Measurements from ENCODE around the gene VWF.

VWF gene

DNA sequence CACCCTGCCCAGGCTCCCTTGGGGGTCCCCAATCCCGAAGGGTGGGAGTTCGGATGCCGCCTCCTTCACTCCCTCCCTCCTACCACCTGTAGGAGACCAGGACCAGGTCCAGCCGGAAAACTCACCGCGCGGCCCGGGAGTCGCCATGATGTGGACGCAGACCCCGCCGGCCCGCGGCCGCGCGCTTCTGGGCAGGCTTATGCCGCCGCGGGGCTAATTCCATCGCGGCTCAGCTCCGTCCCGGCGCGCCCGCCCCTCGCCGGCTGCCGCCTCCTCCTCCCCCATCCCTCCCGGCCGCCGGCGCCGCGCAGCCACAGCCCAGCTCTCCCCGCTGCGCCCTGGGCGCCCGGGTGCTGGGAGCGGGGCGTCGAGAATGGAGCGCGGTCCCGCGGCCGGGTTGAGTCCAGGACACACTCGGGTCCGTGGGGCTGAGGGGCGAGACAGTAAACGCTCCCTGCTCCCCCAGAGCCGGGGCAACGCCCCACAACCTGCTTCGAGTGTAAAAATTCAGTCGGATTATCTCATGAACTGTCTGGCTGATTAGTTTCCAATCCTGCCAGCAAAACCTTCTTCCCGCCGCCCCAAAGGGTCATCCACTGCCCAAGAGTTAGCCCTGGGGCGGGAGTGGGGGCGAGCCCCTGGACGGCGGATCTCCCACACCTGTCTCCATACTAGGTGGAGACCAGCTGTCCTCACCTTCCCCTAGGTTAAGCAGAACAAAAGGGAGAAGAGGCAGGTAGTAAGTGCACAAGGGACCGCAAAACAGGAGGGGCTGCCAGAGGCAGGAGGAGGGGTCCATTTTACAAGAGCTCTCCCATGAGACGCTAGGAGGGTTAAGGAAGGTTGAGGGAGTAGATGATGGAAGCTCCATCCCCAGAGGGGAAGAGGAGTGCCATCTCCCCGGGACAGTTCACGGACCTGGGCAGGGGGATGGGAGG lies 179.1 kb downstream of the VWF start, which contains the start of gene ANO2:
ANO2 (minus strand) TSS at position 189 of the 938 bp plus-strand sequence; CDS start at position 147, 42 bp downstream.
- no peak for FAIRE-seq

DNA sequence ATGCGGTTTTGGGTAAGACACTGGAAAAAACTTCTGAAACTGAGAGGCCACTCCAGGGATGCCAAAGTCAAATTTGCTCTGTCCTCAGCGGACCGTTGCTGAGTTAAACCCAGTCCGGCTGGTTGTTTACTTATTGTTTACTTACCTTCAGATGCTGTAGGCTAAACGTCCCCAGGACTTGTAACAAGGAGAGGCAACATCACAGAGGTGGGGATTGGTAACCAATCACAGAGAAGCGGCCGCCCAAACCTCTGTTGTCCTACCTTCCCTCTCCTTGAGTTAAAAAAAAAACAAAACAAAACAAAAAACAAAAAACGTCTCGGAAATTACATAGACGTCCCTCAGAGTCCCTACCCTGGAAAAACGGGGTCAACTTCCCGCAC lies 179.8 kb downstream of the VWF start:
- no peak for FAIRE-seq

DNA sequence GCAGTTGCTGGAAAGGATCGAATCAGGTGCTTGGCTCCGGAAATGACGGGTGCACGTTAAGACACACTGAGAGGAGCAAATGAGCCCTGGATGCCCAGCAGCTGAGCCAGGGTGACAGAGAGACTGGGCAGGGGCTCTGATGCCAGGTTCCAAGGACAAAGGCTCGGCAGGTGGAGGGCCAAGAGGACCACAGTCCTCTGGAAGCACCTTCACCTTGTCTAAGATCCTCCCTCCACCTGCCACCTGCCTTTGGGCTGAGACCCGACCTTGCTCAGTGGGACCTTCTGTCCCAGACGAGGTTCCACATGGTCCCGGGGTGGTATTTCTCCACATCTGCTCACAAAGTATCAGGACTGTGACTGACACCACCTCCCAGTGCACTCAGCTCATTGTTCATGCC lies 180.4 kb downstream of the VWF start:
- no peak for FAIRE-seq

DNA sequence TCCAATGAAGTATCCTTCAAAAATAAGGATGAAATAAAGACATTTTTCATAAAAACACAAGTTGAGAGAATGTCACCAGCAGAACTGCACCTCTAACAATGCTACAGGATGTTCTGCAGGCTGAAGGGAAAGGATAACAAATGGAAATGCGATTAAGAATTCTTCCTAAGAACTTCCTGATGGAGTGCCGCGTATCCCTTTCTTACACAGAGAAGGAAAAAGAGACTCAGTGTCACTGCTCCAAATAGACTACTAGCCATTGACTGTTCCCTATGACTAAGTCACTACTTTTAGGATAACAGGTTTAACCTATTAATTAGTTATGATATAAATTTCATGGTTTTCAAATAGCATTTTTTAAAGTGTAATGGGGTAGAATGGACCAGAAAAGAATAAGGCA lies 182.6 kb downstream of the VWF start:
- FAIRE-seq: no peak

DNA sequence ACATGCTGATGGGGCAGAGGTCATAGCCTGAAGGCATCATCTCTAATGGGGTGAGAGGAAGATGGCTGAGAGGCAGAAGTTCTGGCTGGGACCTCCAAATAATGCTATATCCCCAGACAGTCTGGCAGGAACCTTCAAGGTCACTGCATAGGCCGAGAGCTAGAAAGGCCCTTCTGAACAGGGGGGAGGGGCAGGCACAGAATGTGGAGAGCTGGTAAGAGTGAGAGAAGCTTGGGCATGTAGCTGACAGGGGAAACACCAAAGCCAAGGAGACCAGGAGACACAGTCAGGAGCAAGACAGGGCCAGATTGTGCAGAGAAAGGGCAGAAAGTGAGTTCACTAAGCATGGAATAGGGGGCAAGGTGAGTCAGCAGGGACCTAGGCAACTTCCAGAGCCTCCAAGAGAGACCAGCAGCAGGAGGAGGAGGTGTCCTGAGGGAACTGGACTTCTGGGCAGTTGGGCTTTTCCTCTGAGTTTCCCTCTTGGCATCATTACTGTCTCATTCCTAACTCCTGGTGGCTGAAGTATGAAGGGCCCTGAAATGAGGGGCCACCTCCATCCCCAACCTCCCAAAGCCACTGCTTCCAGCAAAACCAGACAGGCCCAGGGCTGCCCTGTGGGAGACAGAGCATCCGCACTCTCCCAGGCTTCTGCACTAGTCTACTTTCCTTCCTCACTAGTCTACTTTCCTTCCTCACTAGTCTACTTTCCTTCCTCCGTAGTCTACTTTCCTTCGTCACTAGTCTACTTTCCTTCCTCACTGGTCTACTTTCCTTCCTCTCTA lies 196.5 kb downstream of the VWF start:
- no peak for FAIRE-seq

DNA sequence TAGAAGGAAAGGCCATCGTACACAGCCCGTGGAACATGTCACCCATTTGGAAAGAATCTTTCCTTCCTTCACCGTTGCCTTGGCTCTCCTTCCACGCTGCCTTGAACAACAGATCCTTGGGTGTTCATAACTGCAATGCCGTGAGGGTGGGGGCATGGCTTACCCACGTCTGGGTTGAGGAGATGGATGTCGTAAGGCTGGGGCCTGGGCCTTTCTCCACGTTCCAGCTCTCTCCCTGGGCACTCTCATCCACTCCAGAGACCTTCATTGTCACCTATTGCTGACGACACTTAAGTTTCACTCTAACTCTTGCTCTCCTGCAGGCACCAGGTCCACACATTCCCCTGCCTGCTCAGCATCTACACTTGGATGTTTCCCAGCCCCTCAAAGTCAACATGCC lies 198.8 kb downstream of the VWF start:
- FAIRE-seq: no peak

DNA sequence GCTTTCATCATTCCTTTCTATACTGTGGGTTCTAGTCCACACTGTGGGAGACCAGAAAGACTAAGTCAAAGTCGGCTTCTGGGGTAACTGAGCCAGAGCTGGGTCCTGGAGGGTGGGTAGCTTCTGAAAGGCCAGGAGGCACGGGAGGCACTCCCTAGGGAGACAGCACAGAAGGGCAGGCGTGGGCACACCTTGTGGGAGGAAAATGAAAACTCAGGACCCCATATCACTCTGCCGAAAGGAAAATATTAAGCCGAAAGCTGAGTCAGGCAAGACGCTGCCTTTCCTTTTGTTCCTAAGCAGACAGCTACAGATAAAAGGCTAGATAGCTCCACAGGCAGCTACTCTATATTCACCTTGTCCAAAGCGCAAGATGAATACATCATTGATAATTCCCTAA lies 200.1 kb downstream of the VWF start:
- no peak for FAIRE-seq

DNA sequence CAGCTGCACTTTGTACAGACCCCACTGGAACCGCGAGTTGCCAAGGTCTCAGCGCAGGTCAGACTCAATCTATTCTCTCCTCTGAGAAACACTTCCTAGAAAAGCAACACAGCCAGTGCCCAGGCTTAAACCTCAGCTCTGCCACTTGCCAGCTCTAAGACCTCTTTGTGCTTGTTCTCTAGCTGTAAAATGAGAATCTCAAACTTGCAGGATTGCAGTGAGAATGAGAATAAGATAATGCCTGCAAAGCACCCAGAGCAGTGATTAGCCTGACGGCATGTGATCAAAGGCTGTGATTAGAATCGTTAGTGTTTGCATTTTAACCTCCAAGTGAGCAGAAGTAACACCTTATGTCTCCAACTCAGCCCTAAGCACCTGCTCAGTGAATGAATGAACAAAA lies 200.7 kb downstream of the VWF start:
- no peak for FAIRE-seq

DNA sequence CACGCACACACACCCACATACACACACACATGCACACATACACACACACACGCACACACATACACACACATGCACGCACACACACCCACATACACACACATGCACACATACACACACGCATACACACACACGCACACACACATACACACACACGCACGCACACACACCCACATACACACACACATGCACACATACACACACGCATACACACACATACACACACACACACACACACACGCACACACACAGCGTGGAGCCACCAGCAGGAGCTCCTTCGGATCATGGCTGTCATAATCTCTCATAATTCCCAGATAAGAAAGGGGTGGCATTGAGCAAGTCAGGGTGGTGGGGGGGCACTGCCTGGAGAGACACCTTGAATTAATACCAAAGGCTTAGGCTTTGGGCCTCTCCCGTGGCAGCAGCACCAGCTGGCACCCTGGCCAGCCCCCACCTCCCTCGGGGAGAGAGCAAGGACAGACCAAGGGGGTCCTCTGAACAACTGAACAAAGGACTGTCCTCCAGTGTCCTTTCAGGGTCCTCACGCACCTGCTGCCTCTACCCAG lies 201.3 kb downstream of the VWF start:
- FAIRE-seq: no peak

DNA sequence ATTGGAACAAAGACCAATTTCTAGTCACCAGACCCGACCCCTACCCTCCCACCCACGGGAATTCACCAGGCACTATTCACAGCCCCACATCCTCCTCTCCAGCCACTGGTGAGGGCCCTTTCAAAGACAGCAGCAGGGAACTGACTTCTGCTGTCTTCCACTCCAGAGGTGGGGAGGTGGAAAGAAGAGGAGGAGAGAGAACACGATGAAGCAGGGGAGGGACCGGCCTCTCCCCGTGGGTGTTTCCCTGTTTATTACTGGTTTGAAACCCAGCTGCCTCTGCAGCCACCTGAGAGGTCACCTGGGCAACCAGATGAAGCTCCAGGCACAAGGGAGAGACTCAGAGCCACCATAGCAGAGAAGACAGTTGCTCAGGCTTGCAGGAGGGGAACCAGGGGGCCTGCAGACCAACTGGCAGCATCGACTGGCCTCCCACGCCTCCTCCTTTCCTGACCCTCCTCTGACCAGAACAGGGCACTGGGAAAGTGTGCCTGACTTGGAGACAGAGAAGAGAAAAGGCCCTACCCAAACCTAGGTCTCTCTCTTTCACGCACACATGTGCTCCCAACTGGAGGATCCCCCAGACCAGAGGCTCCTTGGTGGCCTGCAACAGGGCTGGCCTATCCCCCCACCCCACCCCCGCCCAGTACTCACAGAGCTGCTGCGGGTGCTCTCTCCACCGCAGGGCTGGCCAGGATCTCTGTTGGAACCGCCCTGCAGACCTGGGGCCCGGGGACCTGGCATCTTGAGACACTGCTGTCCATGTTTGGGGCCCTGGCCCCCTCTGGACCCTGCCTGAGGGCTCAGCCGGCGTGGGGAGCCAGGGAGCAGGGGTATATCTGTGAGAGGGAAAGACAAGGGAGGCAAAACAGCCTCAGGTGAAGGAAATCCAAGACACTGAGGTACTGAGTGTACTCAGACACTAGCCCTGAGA lies 202.2 kb downstream of the VWF start:
- FAIRE-seq: no peak

DNA sequence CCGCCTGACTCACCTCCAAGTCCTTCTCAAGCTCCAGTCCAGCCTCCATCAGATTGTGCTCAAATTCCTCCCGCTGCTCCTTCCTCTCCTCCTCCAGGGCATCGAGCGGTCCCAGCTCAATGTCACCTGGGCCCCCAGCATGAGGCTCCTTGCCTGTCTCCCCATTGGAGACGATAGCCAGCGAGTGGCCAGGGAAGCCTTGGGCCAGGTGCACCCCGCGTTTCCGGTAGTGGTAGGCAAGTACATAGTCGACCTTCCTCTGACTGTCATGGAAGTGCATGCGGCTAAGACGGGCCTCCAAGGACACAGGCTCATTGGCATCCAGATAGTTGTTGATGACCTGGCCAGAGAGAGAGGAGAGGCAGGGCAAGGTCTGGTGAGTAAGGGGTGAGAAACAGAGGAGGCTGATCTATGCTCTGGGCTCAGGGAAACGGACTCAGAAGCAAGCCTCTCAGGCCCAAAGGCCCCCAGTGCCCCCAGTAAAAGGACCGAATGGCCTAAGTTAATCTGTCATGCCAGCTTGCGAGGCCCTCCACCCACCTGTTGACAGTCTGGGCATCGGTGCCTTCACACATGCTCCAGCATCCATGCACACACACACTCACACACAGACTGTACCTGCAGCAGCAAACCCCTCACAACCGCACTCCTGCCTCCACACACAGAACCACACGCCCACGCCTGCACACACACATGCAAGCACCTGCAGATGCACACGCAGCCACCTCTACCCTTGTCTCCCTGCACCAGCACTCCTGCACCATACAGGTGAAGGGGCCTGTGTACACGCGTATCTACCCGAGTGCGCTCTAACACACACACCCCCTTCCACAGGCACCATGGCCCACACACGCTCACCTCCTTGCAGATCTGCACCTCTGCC lies 203.2 kb downstream of the VWF start:
- no peak for FAIRE-seq

DNA sequence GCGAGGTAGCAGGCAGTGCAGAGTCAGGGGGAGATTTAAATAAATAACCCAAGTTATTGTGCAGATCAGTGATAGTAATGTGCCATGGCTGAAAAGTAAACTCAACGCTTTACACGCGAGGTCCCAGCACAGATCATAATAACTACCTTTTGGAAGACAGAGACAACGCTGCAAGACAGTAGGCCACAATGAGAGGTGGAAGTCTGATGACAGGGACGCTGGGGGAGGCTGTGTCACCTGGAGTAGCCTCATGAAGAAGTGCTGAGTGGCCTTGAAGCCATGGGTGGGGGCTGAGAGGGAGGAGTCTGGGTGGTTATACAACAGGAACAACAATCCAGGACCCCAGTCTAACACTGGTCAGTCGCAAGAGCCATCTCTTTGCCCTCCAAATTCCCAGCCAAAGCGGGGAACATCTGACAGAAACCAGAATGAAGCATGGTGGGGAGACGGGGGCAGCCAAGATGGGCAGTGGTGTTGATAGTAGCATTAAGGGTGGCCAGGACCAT lies 207.6 kb downstream of the VWF start:
- FAIRE-seq: no peak

DNA sequence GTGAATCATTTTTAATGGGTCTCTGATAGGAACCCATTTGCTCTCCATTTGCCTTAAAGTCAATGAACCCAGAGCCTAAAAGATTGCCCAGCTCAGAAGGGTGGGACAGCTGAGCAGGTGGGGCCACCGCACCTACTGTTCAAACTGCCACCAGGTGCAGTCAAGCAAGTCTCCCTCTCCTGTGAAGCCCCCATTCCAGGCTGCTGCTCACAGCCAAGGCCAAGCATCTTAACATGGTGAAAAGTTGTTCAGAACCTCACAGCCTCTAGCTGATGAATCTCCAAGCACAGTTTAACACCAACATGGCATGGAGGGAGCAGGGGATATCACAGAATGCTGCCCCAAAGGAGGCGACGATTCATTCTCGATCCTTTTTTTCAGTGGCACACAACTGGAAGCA lies 209.0 kb downstream of the VWF start:
- FAIRE-seq: no peak

DNA sequence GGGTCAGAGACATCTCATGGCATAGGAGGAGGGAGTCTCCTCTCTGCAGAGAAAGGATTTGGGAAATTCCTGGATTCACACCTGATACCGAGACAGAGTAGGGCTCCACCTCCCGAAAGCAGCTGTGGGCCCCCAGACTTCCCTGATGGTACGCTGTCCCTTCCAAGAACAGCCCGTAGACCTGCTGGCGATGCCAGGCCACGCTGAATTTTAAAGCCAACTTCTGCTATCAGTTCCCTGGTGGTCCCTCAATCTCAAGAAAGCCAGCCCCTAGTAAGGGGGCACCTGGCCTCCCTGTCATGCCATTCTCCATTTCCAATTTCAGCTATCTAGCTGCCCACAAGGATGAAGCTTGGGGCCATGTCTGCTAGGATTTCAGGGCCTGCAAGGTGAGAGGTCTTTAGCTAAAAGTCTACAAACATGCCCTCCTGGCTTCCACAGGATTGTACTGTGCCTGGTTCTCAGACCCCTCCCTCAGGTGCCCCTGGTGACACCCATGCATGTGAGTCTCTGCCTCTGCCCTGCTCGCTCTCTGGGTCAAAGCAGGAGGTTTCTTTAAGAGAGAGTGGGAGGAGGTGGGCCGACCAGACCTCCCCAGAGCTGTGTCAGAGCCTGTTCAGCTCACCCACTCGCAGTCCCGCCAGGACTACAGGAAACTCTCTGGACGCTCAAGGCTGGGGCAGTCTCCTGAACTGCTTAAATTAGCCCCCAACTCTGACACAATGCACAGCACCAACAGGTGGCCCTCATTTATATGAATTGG lies 209.9 kb downstream of the VWF start:
- FAIRE-seq: no peak

DNA sequence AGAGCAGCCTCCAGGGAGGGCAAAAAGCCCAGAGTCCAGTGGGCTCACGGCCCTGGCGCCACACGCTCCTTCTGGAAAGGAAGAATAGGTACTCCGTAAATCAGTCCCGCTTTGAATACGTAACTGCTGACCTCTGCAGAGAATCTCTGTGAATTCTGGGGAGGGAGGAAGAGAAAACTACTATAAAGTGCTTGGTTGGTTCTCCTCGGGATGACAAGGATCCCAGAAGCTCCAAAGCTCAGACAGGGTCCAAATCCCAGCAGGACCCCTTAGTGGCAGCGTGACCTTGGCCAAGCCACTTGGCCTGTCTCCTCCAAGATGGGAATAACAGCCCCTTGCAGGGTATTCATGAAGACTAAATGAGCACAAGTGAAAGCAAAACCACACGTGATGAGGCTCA lies 211.1 kb downstream of the VWF start:
- FAIRE-seq: no peak

DNA sequence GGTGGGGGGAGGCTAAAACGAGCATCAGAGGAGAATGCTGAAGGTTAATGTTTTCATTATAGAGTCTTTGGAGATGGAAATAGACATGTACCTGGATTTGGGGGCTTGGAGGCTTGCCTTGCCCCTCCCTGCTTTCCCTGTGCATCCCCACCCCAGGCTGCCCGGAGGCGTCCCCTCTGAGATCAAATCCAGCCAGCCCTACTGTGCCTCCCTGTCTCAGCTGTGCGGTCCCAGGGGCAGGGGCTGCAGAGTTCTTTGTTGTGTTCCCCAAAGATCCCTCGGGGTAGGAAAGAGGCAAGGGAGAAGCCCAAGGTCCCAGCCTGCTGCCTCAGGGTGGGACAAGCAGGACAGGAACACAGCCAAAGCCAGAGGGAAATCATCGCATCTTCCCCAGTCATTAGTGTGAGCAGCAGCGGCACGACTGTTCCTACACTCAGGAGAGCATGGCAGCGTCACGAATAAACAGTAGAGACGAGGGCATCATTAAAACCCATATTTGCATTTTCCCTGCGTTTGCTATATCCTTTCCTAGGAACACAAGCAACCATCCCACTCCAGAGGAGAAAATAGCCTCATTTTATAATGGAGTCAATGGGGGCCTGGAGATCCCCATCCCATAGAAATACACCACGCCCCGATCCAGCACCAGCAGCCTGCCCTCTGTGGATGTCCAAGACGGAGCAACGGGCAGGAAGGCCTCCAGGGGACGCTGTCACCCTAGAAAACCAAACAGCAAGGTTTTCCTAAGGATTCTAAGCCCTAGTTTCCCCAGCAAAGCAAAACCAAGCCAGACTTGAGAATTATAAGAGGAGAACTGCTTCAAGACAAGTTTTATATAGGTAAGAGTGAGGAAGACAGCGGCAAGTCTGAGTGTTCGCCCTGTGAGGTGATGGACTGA lies 211.8 kb downstream of the VWF start:
- FAIRE-seq: no peak

DNA sequence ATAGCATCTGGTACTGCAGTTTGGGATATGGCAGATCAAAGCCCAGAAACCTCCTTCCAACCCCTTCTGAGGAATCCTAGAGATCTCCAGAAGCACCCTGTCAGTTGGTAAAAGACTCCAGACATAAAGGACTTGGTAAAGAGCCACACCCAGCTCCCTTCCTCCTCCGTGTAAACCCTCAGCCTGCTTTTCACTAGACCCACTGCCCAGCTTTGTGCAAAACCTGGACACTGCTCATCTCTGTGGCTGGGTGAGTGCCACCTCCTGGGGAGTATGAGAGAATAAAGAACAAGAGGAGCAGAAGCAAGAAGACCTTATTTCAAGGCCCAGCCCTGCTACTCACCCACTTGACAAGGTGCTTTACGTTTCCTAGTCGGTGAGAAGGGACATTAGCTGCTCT lies 212.5 kb downstream of the VWF start:
- no peak for FAIRE-seq

DNA sequence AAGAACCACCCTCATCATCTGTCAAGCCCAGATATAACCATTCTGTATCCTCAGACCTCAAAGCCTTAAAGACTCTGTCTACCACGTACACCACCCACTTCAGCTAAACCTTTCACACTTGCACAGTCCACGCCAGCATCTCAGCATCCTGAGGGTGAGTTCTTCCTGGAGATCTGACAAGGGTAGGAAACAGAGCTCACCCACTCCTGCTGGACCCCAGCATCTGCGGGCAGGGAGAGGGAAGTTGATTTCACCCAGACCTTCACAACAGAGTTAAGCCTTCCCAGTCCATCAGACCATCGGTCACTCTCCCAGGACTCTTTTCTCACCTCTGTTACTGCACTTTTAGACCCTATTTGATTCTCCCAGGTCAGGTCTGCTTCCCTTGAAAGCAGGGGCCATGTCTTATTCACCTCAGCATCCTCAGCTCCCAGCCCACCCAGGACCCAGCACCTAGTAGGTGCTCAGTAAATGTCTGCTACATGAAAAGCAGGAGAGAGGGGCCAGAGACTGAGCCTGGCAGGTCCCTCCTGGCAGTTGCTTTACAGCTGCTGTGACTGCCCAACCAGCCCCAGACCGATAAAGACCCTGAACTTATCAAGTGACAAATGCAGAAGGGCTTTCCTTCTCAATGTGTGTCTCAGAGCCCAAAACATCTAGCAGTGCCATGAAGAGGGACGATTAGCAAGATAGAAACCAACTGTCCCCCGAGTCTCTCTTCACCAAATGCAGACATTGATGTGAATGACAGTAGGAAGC lies 213.5 kb downstream of the VWF start:
- FAIRE-seq: no peak

DNA sequence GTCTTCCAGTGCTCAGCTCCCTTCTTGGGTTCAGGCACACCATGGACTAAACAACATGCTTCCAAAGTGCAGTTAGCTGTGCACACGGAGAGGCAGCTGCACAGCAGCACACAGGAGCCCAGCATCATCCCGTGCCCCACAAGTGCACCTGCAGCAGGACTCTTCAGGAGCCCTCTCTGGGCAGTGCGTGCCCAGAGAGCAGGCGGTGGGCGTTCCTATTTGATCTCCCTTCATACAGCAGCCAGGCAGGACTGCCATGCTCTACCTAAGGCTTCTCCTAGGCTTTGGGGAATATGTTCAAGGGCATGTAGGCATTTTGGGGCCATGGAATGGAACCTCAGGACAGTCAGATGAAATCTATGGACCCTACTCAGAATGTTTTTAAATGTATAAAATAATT lies 214.9 kb downstream of the VWF start:
- no peak for FAIRE-seq
